Transverse colon (tissue), 4 donors: ENCODE data around the gene WSCD1. TPM values are rescaled to one million over a fixed set of nuclear protein-coding genes. Genes with fewer than 3 reads are reported as not detected.

Experiments used
- DNase-seq: peaks from one replicate; pipeline ENCODE4 v3.0.0-alpha.2; 2019
- H3K27ac ChIP-seq, 4 donors: fragments of 200-600 bp; sonication (generic); 2 replicates each; pipeline ENCODE4 v1.5.1; 2016 to 2018; ENCODE audit warnings: inconsistent platforms in 4 of 4
- H3K27me3 ChIP-seq: fragments of 200-600 bp; sonication (generic); 2 replicates; pipeline ENCODE4 v1.5.1; 2017; ENCODE audit warnings: inconsistent platforms
- H3K36me3 ChIP-seq, 4 donors: fragments of 200-600 bp; sonication (generic); 2 replicates each; pipeline ENCODE4 v1.5.1; 2017 to 2019; ENCODE audit warnings: inconsistent platforms in 4 of 4
- H3K4me1 ChIP-seq, 4 donors: fragments of 200-600 bp; sonication (generic); 2 replicates each; pipeline ENCODE4 v1.5.1; 2017 to 2020; ENCODE audit warnings: inconsistent platforms in 4 of 4
- H3K4me3 ChIP-seq, 4 donors: fragments of 200-600 bp; sonication (generic); 1 replicate in 1 of 4; 2 replicates in 3 of 4; pipeline versions ENCODE4 v1.5.1 to v1.6.1; 2017 to 2019; ENCODE audit warnings: inconsistent platforms in 4 of 4
- H3K9me3 ChIP-seq, 2 donors: fragments of 200-600 bp; sonication (generic); 2 replicates each; pipeline ENCODE4 v1.5.1; 2017 to 2019; ENCODE audit warnings: inconsistent platforms in 2 of 2
- EP300 ChIP-seq: sonication (generic); formaldehyde crosslinking; IDR thresholded peaks from one replicate; pipeline ENCODE4 v1.6.1; 2017; ENCODE audit warnings: antibody characterized with exemption, low read depth
- POLR2A ChIP-seq: fragments of 450-650 bp; IDR thresholded peaks from one replicate; pipeline ENCODE4 v1.6.1; 2016; ENCODE audit warnings: antibody characterized with exemption, mild to moderate bottlenecking, moderate library complexity
- POLR2AphosphoS5 ChIP-seq, 3 donors: sonication (generic); formaldehyde crosslinking; IDR thresholded peaks; one replicate each; pipeline ENCODE4 v1.6.1; 2016; ENCODE audit warnings: antibody characterized with exemption in 3 of 3
- WGBS, 2 donors: methylation state at CpG; one replicate each; pipeline ENCODE4 v1.1.5; 2018; ENCODE audit warnings: low coverage in 1 of 2; 5-methylcytosine and 5-hydroxymethylcytosine counted together
- in situ Hi-C, 4 donors: fragments of 200-750 bp; cut with MboI; loops; one replicate each; pipeline versions ENCODE4 v1.15.0 to v1.15.1; 2017; ENCODE audit warnings: low sequenced_read_pairs in 3 of 4, low pct_ligation_motif_present in 1 of 4, low pct_unique_long_range_greater_than_20kb in 1 of 4
- intact Hi-C: fragments of 100-400 bp; cut with DNase I; formaldehyde crosslinking; loops from one replicate; pipeline ENCODE4 v1.15.1; 2023; ENCODE audit warnings: low total_unique reads
- total RNA-seq, 4 donors: library from RNA; depleted of rRNA; stranded (reverse); fragments of >200 nt; gene quantifications; one replicate each; pipeline ENCODE4 v1.1.0, GENCODE V29; 2016
- TF ChIP-seq, protein P1 (sequence below), 5 experiments: fragments of 200-600 bp in 3 of 5; fragments of 450-650 bp in 2 of 5; sonication (generic) in 3 of 5; IDR thresholded peaks; 1 replicate in 2 of 5; 2 replicates in 3 of 5; pipeline ENCODE4 v1.5.1; 2016 to 2017; ENCODE audit warnings: antibody characterized with exemption in 5 of 5, inconsistent platforms in 3 of 5, mild to moderate bottlenecking in 2 of 5, moderate library complexity in 1 of 5

WSCD1 gene
- total RNA-seq, 4 donors from 2014 or later, result 23.7 to 58.4 (median 33.7) TPM

GRCh38 chr17:6160911-6161855, 91.0 kb downstream of the WSCD1 start:
- H3K27ac ChIP-seq, result no peak overlapping the region
- H3K4me3 ChIP-seq, result no peak overlapping the region
- peaks cover 9% of the 10 kb centered on the region for H3K27me3 ChIP-seq
- DNase-seq, result no peak
- H3K4me1 ChIP-seq, result no peaks in the 10 kb centered on the region
- in situ Hi-C loops (no loop called here), intact Hi-C loops (no loop called here)
- no peaks in the 10 kb centered on the region for H3K9me3 ChIP-seq
- WGBS, 2 donors, result 62 to 77% methylated on average over 13 to 24 of the region's 24 CpGs
- TF ChIP-seq, protein P1, sequence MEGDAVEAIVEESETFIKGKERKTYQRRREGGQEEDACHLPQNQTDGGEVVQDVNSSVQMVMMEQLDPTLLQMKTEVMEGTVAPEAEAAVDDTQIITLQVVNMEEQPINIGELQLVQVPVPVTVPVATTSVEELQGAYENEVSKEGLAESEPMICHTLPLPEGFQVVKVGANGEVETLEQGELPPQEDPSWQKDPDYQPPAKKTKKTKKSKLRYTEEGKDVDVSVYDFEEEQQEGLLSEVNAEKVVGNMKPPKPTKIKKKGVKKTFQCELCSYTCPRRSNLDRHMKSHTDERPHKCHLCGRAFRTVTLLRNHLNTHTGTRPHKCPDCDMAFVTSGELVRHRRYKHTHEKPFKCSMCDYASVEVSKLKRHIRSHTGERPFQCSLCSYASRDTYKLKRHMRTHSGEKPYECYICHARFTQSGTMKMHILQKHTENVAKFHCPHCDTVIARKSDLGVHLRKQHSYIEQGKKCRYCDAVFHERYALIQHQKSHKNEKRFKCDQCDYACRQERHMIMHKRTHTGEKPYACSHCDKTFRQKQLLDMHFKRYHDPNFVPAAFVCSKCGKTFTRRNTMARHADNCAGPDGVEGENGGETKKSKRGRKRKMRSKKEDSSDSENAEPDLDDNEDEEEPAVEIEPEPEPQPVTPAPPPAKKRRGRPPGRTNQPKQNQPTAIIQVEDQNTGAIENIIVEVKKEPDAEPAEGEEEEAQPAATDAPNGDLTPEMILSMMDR (IDR thresholded peaks at IDR 0.05), result no peak
- TF ChIP-seq POLR2AphosphoS5 (IDR thresholded peaks at IDR 0.05) (no peak), POLR2A (no peak), EP300 (no peak)
- H3K36me3 ChIP-seq, result no peaks in the 10 kb centered on the region

GRCh38 chr17:6162216-6162615, 92.0 kb downstream of the WSCD1 start:
- intact Hi-C loops (no loop called here), in situ Hi-C loops (no loop called here)
- DNase-seq, result no peak
- Histone ChIP-seq H3K27ac (no peak overlapping the region), H3K4me3 (no peak overlapping the region), H3K4me1 (no peaks in the 10 kb centered on the region), H3K36me3 (no peaks in the 10 kb centered on the region), H3K9me3 (no peaks in the 10 kb centered on the region), H3K27me3 (peaks cover 9% of the 10 kb centered on the region)
- TF ChIP-seq POLR2A, result no peak
- no peak for TF ChIP-seq POLR2AphosphoS5 (IDR thresholded peaks at IDR 0.05)
- no peak for TF ChIP-seq EP300
- TF ChIP-seq, protein P1 (IDR thresholded peaks at IDR 0.05), result no peak
- WGBS, 2 donors, result 51 to 100% methylated on average over 1 to 4 of the region's 4 CpGs

GRCh38 chr17:6162892-6163291, 92.7 kb downstream of the WSCD1 start:
- 64 to 73% methylated on average over 8 to 9 of the region's 9 CpGs for WGBS, 2 donors
- Histone ChIP-seq H3K36me3 (no peaks in the 10 kb centered on the region), H3K9me3 (no peaks in the 10 kb centered on the region), H3K4me1 (no peaks in the 10 kb centered on the region), H3K27ac (no peak overlapping the region), H3K27me3 (peaks cover 9% of the 10 kb centered on the region), H3K4me3 (no peak overlapping the region)
- no peak for TF ChIP-seq EP300
- TF ChIP-seq, protein P1 (IDR thresholded peaks at IDR 0.05), result no peak
- intact Hi-C loops, result no loop called here
- in situ Hi-C loops, result no loop called here
- no peak for DNase-seq

GRCh38 chr17:6163612-6164333, 93.6 kb downstream of the WSCD1 start:
- 67% methylated on average over 6 of the region's 6 CpGs; no CpG with 5 or more reads in 1 of the 2 donors for WGBS, 2 donors
- no peak for DNase-seq
- in situ Hi-C loops, result no loop called here

More at GRCh38 chr17:6163612-6164333, 93.6 kb downstream of the WSCD1 start:
- Histone ChIP-seq H3K36me3 (no peaks in the 10 kb centered on the region), H3K9me3 (no peaks in the 10 kb centered on the region), H3K4me3 (no peak overlapping the region), H3K4me1 (no peaks in the 10 kb centered on the region), H3K27ac (no peak overlapping the region), H3K27me3 (peaks cover 7% of the 10 kb centered on the region)
- intact Hi-C loops, result no loop called here
- TF ChIP-seq, protein P1 (IDR thresholded peaks at IDR 0.05), result no peak
- TF ChIP-seq EP300, result no peak
- no peak for TF ChIP-seq POLR2AphosphoS5 (IDR thresholded peaks at IDR 0.05)
- TF ChIP-seq POLR2A, result no peak
